ENCODE results near the gene PPP2R2D. TPM values are rescaled to one million over a fixed set of nuclear protein-coding genes. Genes with fewer than 3 reads are reported as not detected.
A peak's percentile ranks its signal among the peaks of the same experiment; 100 is the strongest.

The PPP2R2D gene
- total RNA-seq, 1 donor from 2014 or later = 54.6 TPM

DNA sequence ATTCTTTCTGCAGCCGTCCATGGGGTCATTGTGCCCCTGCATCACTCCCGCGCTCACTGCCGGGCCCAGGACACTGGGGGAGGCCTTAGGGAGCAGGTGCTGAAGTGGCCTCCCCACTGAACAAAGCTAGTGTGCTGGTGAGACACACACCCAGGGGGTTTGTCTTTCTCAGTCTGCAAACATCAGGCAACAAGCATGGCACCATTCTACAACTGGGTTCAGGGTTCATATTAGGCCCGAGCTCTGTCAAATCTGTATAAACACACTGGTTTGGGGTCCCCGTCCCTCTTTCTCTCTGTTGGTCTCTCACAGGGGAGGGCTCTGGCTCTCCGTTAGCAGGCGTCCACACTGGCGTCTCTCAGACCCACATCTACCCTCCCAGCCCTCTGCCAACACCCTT is 11.1 kb upstream of the PPP2R2D start:
- no peak for DNase-seq (ENCODE audit: low read depth)

DNA sequence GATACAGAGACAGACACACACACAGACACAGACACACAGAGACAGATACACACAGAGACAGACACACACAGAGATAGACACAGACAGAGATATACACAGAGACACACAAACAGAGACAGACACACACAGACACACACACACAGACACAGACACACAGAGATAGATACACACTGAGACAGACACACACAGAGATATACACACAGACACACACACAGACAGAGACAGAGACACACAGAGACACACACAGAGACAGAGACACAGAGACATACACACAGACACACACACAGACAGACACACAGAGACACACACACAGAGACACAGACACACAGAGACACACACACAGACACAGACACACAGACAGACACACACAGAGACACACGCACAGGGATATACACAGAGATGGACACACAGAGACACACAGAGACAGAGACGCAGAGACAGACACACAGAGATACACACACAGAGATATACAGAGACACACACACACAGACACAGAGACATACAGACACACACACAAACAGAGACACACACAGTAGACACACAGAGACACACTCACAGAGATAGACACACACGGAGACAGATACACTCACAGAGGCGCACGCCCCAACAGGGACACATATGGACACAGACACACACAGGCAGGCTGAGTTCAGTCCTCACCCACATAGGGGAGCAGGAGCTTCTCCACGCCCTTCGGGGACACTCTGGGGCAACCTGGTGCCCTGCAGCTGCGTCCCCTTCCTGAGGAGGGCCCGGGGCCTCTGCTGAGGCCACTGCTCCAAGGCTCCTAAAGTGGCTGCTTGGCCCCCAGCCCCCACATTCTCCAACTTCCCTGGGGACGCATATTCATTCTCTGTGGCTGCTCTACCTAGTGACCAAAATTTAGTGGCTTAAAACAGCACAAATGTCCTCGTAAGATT is 10.3 kb upstream of the PPP2R2D start:
- DNase-seq (ENCODE audit: low read depth) = no peak

DNA sequence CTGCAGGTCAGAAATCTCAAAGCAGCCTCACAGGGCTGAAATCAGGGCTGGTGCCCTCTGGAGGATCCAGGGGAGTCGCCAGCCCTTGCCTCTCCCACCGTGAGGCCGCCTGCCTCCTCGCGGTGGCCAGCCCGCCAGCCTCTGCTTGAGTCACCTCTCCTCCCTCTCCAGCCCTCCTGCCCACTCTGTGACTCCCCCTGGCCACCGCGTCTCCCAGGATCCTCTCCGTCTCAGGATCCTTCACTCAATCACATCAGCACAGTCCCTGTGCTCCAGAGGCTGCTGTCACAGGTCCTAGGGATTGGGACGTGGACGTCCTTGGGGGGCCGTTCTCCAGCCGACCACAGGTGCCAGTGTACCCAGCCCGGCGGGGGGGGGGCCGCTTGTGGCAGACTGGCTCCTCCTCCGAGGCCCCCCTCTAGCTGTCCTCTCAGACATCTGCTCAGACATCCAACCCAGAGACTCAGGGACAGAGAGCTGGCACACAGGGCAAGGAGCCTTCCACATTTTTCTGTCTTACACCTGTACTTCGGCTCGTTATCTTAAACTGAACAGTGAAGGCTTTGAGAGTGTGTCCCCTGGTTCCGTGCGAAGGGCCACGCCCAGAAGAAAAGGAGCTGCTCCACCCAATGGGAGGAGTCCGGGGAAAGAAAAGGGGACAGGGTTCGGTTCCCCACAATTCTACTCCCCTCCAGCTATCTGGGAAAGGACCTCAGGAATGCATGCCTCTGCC is 9.4 kb upstream of the PPP2R2D start:
- no peak for DNase-seq (ENCODE audit: low read depth)

DNA sequence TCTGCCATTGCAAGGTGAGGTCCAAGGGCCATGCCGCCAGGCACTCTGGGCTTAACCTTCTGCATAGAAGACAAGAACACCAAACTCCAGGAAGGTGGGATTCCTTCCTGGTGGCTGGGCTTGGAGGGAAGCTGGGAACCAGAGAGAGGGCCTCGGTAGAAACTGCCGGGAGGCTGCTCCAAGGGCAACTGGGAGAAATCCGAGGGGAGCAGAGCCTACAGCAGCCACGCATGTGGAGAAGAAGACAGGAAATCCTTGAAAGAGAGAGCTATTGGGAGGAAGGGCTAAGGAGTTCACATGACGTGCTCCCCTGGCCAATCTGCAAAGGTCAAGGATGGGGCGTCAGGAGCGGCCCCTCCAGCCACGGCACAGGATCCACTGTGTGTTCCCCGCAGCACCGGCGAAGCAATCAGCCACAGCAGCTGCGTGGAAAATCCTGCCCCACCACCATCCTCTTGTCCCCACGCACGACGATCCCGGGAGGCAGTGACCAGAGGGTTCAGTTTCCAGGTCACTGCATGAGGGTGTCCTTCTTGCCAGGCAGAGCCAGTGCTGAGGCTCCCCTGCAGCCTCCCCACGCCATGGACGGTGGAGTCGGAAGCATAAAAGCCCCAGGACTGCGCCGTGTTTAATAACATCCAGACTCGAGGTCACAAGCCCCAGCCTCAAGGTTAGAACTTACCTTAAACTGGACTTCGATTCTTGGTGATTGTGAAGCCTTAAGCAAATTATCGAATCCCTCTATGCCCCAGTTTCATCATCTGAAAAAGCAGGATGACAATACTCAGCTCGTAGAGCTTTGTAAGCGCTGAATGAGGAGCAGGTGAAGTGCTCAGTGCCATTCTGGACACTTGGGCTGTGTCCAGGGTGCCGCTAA is 8.6 kb upstream of the PPP2R2D start:
- DNase-seq (ENCODE audit: low read depth) = no peak

DNA sequence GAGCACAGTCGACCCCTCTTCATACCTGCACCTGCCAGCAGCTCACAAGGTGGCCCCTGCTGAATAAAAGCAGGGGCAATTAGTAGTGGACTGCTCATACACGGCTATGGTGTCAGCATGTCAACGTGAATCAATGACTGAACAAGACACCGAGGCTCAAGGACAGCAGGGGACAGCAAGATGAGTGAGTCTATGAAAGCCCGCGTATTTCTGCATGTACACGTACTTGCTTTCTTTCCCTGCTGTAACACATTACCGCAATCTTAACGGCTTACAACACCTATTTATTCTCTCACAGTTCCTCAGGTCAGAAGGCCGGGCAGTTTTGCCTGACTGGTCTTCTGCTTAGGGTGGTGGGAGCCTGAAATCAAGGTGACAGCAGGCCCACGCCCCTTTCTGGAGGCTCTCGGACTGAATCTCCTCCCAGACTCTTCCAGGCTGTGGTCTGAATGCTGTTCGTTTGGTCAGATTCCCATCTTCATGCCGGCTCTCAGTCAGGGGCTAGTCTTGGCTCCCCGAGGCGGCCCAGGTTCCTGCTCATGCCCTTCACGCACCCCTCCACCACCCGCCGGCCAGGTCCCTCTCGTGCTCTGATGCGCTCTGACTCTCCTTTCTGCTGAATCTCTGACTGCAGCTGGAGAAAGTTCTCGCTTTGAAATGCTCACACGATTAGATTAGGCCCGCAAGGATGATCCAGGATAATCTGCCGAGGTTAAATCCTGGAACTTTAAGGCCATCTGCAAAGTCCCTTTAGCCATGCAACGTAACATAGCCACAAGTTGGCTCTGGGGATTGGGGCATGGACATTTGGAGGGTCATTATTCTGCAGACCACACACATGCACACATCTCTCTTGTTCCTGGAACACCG is 7.8 kb upstream of the PPP2R2D start:
- DNase-seq (ENCODE audit: low read depth) = no peak

DNA sequence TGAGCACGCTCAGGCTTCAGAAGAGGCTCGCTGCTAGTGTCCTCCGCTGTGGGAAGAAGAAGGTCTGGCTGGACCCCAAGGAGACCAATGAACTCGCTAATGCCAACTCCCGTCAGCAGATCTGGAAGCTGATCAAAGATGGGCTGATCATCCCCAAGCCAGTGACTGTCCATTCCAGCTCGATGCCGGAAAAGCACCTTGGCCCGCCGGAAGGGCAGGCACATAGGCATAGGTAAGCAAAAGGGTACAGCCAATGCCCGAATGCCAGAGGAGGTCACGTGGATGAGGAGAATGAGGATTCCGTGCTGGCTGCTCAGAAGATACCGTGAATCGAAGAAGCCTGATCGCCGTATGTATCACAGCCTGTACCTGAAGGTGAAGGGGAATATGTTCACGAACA is 5.7 kb upstream of the PPP2R2D start:
- no peak for DNase-seq (ENCODE audit: low read depth)

DNA sequence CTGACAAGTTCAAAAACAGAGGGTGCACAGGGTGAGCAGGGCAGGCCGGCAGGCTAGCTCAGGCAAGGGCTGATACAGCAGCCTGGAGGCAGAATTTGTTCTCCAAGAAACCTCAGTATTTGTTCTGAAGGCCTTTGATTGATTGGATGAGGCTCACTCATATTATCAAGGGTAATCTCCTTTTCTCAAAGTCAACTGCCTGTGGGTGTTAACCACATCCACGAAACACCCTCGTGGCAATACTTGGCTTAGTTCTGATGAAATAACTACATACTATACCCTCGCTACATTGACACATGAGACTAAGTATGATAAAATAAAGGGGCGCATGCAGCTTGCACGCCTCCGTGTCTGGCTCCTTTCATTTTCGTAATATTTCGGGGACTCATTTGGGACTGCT is 4.4 kb upstream of the PPP2R2D start:
- DNase-seq (ENCODE audit: low read depth) = no peak

DNA sequence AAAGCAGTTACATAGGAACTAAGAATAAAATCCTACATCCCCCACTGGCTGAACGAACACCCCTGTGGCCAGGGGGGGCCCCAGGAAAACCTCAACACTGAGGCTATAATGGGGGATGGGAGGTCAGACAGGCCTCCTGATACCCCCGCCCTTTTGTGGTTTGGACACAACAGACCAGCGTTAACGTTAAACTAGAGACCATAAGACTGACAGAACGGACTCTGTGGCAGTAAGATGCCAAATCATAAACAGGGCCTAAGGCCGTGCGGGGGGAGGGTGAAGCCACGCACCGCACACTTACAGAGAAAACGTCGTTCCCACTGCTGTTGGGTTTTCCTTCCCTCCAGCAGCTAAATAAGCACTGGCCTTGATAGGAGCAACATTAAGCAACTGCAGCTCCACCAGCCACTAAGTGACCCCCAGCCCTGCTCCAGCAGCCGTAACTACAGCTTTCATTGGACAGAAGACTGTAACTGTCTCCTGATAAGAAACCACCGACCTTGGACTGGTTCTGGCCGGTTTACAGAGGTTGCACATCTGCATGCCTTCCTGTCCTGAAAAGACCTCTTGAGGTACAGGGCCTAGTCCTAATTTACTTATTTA is 3.4 kb upstream of the PPP2R2D start:
- DNase-seq (ENCODE audit: low read depth) = no peak

DNA sequence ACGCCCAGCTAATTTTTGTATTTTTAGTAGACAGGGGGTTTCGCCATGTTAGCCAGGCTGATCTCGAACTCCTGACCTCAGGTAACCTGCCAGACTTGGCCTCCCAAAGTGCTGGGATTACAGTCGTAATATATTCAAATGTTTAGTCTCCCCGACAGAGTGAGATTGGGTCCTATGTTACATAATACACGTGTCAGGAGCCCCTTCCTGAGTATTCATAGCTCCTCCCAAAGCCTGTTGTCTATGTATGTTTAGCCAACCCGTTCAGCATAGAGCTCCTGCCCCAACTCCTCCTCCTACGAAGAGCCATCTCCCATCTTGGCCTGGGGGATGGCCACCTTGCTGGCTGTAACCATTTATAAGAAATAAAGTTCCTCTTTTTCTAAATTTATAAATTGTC is 2.7 kb upstream of the PPP2R2D start:
- DNase-seq (ENCODE audit: low read depth) = no peak

DNA sequence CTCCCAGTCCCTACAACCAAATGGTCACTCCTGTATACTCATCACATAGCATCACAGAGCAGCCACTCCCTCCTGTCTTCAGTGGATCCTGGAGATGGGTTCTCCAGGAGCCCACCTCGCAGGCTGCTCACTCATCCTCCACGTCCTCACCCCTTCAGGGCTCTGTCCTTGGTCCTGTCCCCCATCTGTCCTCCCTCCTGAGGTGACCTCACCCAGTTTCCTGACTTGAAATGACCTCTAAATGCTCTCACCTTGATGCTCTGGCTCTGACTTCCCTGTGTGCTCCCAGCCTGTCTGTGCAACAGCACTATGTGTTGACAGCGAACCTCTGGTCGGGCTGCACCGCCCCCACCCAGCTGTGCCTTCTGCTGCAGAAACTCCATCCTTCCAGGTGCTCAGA is 2.1 kb upstream of the PPP2R2D start:
- DNase-seq (ENCODE audit: low read depth) = no peak

DNA sequence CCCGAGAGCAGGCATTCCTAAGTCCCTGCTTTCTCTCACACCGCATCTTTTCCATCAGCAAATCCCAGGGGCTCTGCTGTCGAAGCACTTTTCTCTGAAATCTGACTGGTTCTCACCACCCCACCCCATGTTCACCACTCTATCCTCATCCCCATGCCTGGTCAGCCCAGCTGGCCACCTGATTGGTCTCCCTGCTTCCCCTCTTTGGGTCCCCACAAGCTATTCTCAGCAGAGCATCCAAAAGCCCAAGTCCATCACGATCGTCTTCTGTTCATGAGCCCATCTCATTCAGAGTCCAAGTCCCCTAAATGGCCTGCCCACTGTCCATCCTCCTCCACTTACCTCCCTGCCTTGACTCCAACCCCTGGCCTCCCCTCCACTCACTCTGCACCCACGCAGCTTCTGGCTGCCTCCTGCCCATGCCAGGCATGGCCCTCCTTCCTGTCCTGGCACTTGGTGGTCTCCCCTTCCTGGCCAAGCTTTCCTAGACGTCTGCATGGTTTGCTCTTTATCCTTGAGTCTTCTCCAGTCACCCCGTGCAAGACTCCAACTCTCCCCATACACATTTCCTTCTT is 1.6 kb upstream of the PPP2R2D start:
- DNase-seq (ENCODE audit: low read depth) = no peak

DNA sequence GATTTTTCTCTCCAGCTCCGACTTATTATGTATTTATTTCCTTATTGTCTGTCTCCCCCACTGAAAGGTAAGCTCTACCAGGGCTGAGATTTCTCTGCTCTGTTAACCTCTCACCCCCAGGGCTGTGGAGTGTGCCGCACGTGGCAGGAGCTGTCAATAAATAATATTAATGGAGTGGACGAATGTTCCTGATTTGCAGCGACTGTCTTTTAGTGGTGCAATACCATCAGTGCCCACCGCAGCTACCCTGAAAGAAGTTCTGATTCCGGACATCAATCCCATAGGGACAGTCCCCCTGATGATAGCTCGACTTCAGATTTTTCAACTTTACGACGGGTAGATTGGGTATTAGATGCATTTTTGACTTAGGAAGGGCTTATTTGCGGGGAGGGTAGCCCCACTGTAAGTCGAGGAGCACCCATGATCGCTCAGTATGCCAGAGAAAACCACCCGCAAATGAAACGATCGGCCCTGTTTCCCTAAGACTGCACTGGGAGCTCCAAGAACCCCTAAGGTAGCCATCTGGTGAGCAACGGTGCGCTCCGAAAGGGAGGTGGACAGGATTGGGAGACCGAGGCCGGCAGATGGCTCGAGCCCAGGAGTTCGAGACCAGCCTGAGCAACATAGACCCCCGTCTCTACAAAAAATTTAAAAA is 986 bp upstream of the PPP2R2D start:
- no peak for DNase-seq (ENCODE audit: low read depth)

DNA sequence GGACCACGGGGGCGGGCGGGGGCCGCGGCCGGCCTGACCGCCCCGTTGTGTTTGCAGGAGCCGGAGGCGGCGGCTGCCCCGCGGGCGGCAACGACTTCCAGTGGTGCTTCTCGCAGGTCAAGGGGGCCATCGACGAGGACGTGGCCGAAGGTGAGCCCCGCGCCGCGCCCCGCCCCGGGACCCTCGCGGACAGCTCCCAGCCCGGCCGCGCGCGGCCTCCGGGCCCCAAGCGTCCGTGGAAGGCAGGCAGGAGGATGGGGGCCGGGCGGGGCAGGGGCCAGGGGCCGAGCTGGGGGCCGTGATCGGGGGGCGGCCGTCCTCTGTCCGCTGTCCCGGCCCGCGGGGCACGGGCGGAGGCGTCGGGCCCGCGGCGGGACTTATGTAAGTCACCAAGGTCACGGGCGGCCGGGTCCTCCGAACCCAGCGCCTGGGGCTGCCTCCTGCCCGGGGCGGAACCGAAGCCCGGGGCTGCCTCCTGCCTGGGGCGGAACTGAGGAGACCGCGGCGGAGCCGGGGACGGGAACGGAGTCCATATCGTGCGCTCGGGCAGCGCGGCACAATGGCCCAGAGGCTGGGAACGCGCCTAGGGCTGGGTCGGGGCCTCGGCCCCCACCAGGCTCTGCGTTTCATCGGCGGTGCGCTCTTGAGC is 497 bp downstream of the PPP2R2D start:
- DNase-seq (ENCODE audit: low read depth) = no peak

DNA sequence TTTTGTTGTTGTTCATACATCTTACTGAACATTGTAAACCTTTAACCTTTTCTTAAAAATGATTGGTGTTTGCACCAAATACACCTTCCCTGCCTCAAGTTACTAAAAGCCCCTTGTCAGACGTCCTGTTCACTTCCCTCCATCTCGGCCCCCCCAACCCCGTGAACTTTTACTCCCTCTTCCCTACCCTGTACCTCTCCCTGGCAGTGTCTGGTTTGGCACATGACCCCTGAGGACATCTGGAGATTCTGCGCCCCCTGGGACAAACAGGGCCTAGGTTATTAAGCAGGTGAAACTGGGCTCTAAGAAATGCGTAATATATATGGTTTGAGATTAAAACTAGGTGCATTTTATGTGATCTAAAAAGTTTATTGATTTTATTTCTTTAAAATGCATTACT is 1.4 kb downstream of the PPP2R2D start:
- DNase-seq (ENCODE audit: low read depth) = no peak

DNA sequence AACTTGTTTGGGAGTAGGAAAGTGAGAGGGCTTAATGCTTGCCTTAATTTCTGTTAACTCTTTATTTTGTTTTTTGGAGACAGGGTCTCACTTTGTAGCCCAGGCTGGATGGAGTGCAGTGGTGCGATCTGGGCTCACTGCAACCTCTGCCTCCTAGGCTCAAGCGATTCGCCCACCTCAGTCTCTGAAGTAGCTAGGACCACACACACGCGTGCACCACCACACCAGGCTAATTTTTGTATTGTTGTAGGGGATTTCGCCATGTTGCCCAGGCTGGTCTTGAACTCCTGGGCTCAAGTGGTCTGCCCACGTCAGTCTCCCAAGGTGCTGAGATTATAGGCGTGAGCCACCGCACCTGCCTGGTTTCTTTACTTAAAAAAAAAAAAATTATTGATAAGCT is 1.9 kb downstream of the PPP2R2D start:
- no peak for DNase-seq (ENCODE audit: low read depth)

DNA sequence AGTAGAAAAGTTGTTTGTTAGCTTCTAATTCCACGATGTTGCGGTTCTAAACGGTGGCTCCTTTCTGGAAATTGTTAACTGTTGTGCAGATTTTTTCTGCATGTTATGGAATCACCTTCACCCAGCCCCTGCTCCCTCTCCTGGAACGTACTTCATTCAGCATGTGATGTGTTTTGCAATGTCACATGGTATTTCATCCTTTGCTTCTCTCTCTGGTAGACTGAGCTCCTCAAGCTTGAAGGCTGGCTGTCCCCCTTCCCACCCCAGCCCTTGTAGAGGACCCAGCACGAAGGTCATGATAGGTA is 4.4 kb downstream of the PPP2R2D start:
- peak; percentile 57 for DNase-seq (ENCODE audit: low read depth)

DNA sequence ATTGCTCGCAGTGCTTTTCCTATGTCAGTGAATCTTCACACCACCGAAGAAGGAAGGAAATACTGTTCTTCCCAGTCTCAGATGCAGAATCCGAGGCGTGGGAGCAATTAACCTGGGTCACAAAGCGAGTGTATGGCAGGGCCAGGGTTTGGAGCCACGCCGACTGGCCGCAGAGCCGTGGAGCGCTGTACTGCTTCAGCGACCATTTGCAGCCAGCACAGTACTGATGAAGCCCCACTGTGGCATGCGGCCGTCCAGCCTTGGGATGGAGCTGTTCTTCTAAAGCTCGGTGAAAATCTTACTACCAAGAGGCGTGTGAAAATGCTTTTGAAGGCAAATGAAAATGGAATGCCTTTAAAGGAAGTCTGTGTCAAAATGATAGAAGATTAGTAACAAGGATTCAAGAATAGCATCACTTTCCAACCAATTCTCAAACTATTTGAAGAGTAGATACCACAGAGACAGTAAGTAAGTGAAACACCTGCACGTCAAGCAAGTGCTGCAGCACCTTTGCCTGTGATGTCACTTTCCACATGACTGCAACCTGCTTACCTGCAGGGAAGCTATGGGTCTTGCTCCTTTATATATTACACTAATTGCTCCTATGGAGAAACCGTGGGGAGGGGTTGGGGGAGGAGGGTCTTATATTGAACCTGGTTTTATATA is 4.9 kb downstream of the PPP2R2D start:
- no peak for DNase-seq (ENCODE audit: low read depth)

DNA sequence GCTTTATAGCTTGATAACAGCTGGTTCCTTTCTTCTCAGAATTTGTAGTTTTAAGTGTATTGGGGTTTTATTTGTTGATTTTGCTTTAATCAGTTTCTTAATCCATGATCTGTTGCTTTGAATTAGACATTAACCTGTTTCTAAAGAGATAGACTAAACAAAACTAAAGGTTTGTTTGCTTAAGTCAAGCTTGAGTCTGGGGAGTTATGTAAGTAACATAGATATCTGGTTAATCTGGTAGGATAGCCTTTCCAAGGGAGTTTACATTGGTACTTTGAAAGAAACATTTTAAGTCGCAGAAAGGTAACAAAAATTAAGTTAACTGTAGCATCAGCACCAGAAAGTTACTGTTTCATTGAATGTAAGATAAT is 5.4 kb downstream of the PPP2R2D start:
- DNase-seq (ENCODE audit: low read depth) = no peak

DNA sequence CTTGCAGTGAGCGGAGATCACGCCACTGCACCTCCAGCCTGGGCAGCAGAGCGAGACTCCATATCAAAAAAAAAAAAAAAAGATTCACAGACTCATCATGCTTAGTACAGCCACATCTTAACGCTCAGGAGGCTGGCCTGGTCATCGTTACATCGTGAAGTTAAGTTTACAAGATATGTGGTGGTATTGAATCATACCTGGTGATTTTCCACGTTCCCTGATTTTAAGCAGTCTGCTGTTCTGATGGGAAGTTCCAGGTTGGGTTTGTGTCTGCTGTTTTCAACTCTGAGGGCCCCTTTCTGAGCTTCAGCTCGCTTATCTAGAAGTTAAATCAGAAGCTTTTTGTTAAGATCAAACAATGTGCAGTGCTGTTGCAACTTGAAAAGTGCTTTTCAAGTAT is 6.9 kb downstream of the PPP2R2D start:
- no peak for DNase-seq (ENCODE audit: low read depth)

Measured in renal cortical epithelial cell (primary cell).